Ectodermal cell (in vitro differentiated cells): Measurements from ENCODE around the gene TOGARAM1.

Source experiments
- H3K27ac ChIP-seq: 2 replicates; pipeline ENCODE4 v1.7.0; 2013; ENCODE audit warnings: mild to moderate bottlenecking, low read depth, low read length; ENCODE audit not compliant: insufficient read depth, poor library complexity, severe bottlenecking
- H3K27me3 ChIP-seq: 2 replicates; pipeline ENCODE4 v1.7.0; 2013; ENCODE audit warnings: mild to moderate bottlenecking, low read length; ENCODE audit not compliant: insufficient read depth, control insufficient read depth, poor library complexity, severe bottlenecking
- H3K36me3 ChIP-seq: one replicate; pipeline ENCODE4 v1.7.0; 2013; ENCODE audit warnings: low read length; ENCODE audit not compliant: control insufficient read depth, insufficient read depth
- H3K4me1 ChIP-seq: one replicate; pipeline ENCODE4 v1.7.0; 2013; ENCODE audit warnings: low read length; ENCODE audit not compliant: control insufficient read depth, insufficient read depth
- H3K4me3 ChIP-seq: 2 replicates; pipeline ENCODE4 v1.7.0; 2013; ENCODE audit warnings: low read depth, low read length, control low read depth; ENCODE audit not compliant: insufficient read depth
- H3K9me3 ChIP-seq: 2 replicates; pipeline ENCODE4 v1.7.0; 2013; ENCODE audit warnings: mild to moderate bottlenecking, low read length, moderate library complexity; ENCODE audit not compliant: control insufficient read depth
- WGBS, 2 experiments: methylation state at CpG; one replicate each; pipeline ENCODE4 v1.1.7; 2013; ENCODE audit warnings: missing lambda C conversion rate in 2 of 2; 5-methylcytosine and 5-hydroxymethylcytosine counted together

TOGARAM1 gene

DNA sequence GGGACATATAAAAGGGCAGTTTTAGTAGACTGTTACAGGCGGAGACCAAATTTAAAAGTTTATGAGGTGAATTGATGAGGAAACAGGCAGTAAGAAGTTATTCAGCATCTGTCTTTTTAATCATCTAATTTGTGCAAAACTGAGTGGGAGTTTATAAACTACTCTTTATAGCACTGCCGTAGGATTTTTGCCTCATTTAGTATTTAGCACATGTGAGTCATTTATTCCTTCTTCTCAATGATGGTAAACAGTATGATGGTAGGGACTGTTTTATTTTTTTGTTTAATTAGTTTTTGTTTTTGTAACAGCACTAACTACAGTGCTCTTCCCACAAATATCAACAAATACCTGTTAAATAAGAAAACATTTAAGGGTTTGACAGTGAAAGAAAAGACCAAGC, 20.6 kb downstream of the TOGARAM1 start:
- H3K9me3 ChIP-seq, result no peaks in the 10 kb centered on the region
- no peak overlapping the region for H3K4me3 ChIP-seq
- H3K4me1 ChIP-seq, result no peaks in the 10 kb centered on the region
- H3K36me3 ChIP-seq, result no peaks in the 10 kb centered on the region
- WGBS, 2 experiments, result 100% methylated on average over 2 of the region's 2 CpGs
- H3K27me3 ChIP-seq, result no peaks in the 10 kb centered on the region
- no peak overlapping the region for H3K27ac ChIP-seq

DNA sequence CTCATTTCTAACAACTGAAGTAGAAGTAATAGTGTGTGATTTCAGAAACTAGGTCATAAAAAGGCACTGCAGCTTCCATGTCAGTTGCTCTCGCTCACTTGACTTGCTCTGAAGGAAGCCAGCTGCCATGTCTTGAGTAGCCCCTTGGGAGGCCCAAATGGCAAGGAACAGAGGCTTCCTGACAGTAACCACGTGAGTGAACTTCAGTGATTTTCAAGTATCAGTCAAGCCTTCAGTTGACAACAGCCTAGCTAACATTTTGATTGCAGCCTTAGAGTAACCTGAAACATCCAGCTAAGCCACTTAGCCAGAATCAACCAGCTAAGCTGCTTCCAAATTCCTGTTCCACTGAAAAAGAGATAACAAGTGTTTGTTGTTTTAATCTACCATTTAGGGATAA, 26.7 kb downstream of the TOGARAM1 start:
- 77 to 80% methylated on average over 2 of the region's 2 CpGs for WGBS, 2 experiments
- H3K4me3 ChIP-seq, result no peak overlapping the region
- no peaks in the 10 kb centered on the region for H3K36me3 ChIP-seq
- H3K27me3 ChIP-seq, result no peaks in the 10 kb centered on the region
- no peak overlapping the region for H3K27ac ChIP-seq
- no peaks in the 10 kb centered on the region for H3K4me1 ChIP-seq
- H3K9me3 ChIP-seq, result no peaks in the 10 kb centered on the region

DNA sequence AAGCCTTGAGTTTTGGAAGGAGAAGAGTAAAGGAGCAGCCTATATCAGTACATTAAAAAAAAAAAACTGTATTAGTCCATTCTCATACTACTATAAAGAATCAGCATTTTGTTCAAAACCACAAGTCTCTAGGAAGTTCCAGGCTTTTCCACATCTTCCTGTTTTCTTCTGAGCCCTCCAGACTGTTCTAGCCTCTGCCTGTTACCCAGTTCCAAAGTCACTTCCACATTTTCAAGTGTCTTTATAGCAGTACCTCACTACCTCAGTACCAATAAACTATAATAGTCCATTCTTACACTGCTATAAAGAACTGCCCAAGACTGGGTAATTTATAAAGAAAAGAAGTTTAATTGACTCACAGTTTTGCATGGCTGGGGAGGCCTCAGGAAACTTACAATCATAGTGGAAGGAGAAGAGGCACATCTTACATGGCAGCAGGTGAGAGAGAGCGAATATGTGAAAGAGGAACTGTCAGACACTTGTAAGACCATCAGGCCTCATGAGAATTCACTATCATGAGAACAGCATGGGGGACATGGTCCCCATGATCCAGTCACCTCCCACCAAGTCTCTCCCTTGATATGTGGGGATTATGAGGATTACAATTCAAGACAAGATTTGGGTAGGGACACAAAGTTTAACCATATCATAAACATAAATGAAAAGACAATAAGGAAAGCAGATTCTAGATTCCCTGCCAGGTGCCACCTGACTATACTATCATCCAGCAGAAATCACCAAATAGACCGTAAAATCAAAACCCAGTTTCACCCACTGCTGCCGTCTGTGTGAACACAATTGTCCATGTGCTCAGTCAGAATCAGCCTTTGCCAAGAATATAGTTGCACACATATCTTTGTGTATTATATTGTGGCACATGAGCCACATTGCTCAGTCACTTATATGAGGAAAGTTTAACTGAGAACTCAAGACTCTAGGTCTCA, 27.8 kb downstream of the TOGARAM1 start:
- H3K4me3 ChIP-seq, result no peak overlapping the region
- H3K36me3 ChIP-seq, result no peaks in the 10 kb centered on the region
- no peaks in the 10 kb centered on the region for H3K27me3 ChIP-seq
- no peak overlapping the region for H3K27ac ChIP-seq
- H3K4me1 ChIP-seq, result no peaks in the 10 kb centered on the region
- no peaks in the 10 kb centered on the region for H3K9me3 ChIP-seq
- 90 to 91% methylated on average over 3 of the region's 3 CpGs for WGBS, 2 experiments

DNA sequence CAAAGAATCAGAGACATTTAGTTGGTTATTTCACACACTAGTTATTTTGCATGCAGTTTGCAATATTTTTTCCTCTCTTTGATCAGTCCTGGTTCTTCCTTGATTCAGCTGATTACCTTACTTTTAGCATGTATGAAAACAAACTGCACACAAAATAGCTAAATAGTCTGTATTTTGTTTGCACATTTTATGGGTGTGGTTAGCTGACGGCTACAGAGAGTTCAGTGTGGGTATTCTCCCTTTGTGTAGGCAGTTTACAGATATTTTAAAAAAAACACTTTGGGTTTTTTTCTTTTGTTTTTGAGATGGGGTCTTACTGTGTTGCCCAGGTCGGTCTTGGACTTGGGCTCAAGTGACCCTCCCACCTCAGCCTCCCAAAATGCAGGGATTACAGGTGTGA, 28.5 kb downstream of the TOGARAM1 start:
- Histone ChIP-seq H3K36me3 (no peaks in the 10 kb centered on the region), H3K4me3 (no peak overlapping the region), H3K27ac (no peak overlapping the region), H3K9me3 (no peaks in the 10 kb centered on the region), H3K4me1 (no peaks in the 10 kb centered on the region), H3K27me3 (no peaks in the 10 kb centered on the region)
- 70 to 93% methylated on average over 2 of the region's 2 CpGs for WGBS, 2 experiments

DNA sequence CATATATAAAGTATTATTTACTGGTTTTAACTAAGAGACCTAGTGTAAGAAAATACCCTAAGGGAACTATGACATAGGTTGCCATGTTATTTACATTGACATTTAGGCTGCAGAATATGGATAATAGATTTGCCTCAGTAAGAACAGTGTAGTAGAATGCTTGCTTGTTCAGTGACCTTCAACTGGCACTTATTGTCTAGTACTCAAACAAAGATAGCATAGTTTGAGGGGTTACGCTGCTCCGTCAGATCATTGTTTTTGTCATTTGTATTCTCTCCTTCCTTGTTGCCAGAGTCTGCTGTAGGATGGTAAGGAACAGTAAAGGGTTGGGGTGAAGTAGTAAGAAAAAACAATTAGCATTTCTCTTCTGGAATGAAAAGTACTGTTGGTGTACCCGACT, 33.2 kb downstream of the TOGARAM1 start:
- H3K4me3 ChIP-seq, result no peak overlapping the region
- no peaks in the 10 kb centered on the region for H3K27me3 ChIP-seq
- no peak overlapping the region for H3K27ac ChIP-seq
- no peaks in the 10 kb centered on the region for H3K36me3 ChIP-seq
- H3K9me3 ChIP-seq, result no peaks in the 10 kb centered on the region
- H3K4me1 ChIP-seq, result no peaks in the 10 kb centered on the region
- 94% methylated on average over 2 of the region's 3 CpGs for WGBS, 2 experiments

DNA sequence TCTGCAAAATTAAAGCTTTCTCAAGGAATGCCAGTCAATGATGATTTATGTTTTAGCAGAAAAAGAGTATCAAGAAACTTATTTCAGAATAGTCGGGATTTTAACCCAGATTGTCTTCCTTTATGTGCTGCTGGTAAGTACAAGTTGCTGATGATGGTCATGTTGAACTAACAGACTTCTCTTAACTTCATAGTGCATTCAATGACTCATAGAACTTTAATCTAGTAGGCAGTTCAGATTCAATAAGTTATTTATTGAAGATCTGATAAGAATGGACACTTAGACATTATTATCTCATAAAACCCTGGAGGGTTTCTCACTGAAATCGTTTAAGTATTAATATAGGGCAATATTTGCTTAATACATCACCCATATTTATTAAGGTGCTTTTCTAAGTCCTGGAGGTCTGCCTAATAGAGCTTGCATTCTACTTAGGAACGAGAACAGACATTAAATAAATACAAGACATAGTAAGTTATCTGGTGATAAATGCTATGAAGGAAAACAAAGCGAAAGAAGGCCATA, 33.8 kb downstream of the TOGARAM1 start:
- Histone ChIP-seq H3K36me3 (no peaks in the 10 kb centered on the region), H3K27me3 (no peaks in the 10 kb centered on the region), H3K4me1 (no peaks in the 10 kb centered on the region), H3K27ac (no peak overlapping the region), H3K4me3 (no peak overlapping the region), H3K9me3 (no peaks in the 10 kb centered on the region)
- 92 to 95% methylated on average over 2 to 4 of the region's 4 CpGs for WGBS, 2 experiments

DNA sequence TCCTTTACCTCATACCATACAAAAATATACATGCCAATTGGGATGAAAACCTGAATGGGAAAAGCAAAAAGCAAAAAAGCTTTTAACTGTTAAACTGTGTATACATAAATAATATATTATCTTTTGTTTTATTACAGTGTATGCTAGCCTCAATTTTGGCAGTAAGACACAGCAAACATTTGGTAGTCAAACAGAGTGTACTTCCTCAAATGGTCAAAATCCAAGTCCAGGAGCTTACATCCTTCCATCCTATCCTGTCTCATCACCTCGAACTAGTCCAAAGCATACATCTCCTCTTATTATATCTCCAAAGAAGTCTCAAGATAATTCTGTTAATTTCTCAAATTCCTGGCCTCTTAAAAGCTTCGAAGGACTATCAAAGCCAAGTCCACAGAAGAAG, 41.9 kb downstream of the TOGARAM1 start:
- H3K9me3 ChIP-seq, result no peaks in the 10 kb centered on the region
- no peak overlapping the region for H3K4me3 ChIP-seq
- H3K27me3 ChIP-seq, result no peaks in the 10 kb centered on the region
- 93 to 98% methylated on average over 2 of the region's 2 CpGs for WGBS, 2 experiments
- H3K27ac ChIP-seq, result no peak overlapping the region
- peaks cover 3% of the 10 kb centered on the region for H3K36me3 ChIP-seq
- no peaks in the 10 kb centered on the region for H3K4me1 ChIP-seq

DNA sequence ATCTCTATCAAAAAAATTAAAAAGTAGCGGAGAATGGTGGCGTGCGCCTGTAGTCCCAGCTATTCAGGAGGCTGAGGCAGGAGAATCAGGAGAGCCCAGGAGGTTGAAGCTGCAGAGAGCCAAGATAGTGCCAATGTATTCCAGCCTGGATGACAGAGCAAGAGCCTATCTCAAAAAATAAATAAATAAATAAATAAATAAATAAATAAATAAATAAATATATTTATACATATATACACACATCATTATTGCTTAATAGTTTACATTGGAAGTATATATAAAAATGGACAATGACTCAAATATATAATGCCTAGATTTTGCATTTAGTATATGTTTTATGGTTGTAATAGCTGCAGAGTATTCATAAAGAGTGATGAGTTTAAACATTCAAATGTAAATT, 53.1 kb downstream of the TOGARAM1 start:
- no peaks in the 10 kb centered on the region for H3K27me3 ChIP-seq
- H3K4me3 ChIP-seq, result no peak overlapping the region
- no peak overlapping the region for H3K27ac ChIP-seq
- no peaks in the 10 kb centered on the region for H3K4me1 ChIP-seq
- H3K36me3 ChIP-seq, result no peaks in the 10 kb centered on the region
- WGBS, 2 experiments, result 93 to 100% methylated on average over 3 of the region's 3 CpGs
- H3K9me3 ChIP-seq, result no peaks in the 10 kb centered on the region

DNA sequence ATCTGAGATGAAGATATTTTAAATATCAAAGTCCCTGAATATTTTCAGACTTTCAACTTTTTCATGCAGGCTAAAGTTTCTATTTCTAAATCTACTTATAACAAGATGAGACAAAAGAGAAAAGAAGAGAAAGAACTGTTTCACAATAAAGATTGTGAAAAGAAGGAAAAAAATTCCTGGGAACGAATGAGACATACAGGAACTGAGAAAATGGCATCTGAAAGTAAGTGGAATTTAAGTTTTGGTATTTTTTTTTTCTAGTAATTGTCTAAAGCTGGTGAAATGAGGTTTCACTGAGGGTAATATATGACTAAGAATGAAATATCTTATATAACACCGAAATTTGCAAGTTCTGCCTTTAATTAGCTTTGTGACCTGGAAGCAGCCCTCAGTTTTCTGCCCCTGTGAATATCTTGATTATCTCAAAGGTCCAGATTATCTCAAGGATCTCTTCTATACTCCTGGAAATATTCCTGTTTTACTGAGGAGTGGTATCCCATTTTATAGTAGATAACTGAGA, 66.2 kb downstream of the TOGARAM1 start:
- Histone ChIP-seq H3K27ac (no peak overlapping the region), H3K27me3 (no peaks in the 10 kb centered on the region), H3K9me3 (no peaks in the 10 kb centered on the region), H3K4me3 (no peak overlapping the region), H3K36me3 (peaks cover 3% of the 10 kb centered on the region), H3K4me1 (no peaks in the 10 kb centered on the region)
- WGBS, 2 experiments, result 87 to 96% methylated on average over 2 of the region's 2 CpGs

DNA sequence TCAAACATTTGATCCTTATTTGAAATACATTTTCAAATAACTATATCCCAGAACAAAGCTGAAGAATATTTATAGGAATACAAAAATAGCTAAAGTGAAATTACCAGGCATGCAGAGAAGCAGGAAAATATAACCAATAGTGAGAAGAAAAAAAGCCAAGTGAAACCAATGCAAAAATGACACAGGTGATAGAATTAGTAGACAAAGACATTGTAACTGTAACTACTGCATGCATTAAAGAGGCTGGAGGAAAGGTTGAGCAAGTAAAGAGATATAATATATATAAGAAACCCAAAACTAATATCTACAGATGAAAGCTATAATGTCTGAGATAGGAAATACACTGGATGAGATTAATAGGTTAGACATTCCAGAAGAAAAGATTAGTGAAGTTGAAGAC, 72.7 kb downstream of the TOGARAM1 start:
- no peak overlapping the region for H3K27ac ChIP-seq
- peaks cover 22% of the 10 kb centered on the region for H3K36me3 ChIP-seq
- H3K27me3 ChIP-seq, result no peaks in the 10 kb centered on the region
- H3K9me3 ChIP-seq, result no peaks in the 10 kb centered on the region
- no peaks in the 10 kb centered on the region for H3K4me1 ChIP-seq
- no peak overlapping the region for H3K4me3 ChIP-seq
